Measurements from ENCODE around the gene OBSCN. TPM values are rescaled to one million over a fixed set of nuclear protein-coding genes. Genes with fewer than 3 reads are reported as not detected.

The OBSCN gene
- total RNA-seq, 6 experiments from 2014 or later: 0.27 to 1.8 (median 0.53) TPM

DNA sequence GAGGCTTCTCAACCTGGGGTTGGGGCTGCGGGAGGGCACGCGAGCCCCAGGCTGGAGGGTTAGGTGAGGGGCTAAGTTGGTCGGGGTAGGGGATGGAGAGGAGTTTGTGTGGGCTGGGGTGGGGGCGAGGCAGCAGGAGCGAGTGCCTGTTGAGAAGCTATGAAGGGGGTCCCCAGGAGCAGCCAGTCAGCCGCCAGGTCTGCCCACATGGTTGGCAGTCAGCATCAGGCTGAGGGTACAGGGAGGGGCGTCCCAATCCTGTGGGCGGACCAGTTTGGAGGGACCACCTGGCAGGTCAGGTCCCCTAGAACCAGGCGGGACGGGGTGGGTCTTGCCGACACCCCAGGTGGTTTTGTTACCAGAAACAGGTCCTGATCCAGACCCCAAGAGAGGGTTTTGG is 209.2 kb downstream of the OBSCN start:
- DNase-seq: no peak
- H3K4me1 Mint-ChIP-seq (ENCODE audit: low read depth): peaks cover 33% of the 10 kb centered on the region
- TF ChIP-seq, protein P1, sequence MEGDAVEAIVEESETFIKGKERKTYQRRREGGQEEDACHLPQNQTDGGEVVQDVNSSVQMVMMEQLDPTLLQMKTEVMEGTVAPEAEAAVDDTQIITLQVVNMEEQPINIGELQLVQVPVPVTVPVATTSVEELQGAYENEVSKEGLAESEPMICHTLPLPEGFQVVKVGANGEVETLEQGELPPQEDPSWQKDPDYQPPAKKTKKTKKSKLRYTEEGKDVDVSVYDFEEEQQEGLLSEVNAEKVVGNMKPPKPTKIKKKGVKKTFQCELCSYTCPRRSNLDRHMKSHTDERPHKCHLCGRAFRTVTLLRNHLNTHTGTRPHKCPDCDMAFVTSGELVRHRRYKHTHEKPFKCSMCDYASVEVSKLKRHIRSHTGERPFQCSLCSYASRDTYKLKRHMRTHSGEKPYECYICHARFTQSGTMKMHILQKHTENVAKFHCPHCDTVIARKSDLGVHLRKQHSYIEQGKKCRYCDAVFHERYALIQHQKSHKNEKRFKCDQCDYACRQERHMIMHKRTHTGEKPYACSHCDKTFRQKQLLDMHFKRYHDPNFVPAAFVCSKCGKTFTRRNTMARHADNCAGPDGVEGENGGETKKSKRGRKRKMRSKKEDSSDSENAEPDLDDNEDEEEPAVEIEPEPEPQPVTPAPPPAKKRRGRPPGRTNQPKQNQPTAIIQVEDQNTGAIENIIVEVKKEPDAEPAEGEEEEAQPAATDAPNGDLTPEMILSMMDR (IDR thresholded peaks at IDR 0.05): no peak
- no peak overlapping the region for H3K4me3 Mint-ChIP-seq
- H3K27me3 Mint-ChIP-seq (ENCODE audit: insufficient read depth): peaks cover 10% of the 10 kb centered on the region
- peaks cover 6% of the 10 kb centered on the region; the same call in 1 of the 2 replicates for H3K9me3 Mint-ChIP-seq
- peaks cover 10% of the 10 kb centered on the region for H3K36me3 Mint-ChIP-seq (ENCODE audit: low read depth)
- H3K27ac Mint-ChIP-seq: no peak overlapping the region

DNA sequence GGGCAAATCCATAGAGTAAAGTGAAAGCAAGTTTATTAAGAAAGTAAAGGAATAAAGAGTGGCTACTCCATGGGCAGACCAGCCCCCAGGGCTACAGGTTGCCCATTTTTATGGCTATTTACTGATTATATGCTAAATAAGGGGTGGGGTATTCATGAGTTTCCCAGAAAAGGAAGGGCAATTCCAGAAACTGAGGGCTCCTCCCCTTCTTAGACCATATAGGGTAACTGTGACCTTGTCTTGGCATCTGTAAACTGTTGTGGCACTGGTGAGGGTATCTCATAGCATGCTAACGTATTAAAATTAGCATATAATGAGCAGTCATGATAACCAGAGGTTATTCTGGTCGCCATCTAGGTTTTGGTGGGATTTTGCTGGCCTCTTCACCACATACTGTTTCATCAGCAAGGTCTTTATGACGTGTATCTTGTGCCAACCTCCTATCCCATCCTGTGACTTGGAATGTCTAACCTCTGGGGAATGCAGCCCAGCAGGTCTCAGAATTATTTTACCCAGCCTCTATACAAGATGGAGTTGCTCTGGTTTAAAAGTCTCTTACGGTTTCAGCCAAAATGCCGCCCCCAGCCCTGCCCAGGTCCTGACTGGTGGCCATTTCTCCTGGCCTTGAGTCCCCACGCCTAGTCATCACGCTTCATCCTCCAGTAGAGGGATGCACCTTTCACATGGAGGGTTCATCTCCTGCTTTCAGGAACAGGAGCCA is 209.8 kb downstream of the OBSCN start:
- Mint-ChIP-seq H3K27me3 (ENCODE audit: insufficient read depth) (peaks cover 10% of the 10 kb centered on the region), H3K4me1 (ENCODE audit: low read depth) (peaks cover 36% of the 10 kb centered on the region), H3K9me3 (peaks cover 6% of the 10 kb centered on the region; the same call in 1 of the 2 replicates), H3K27ac (no peak overlapping the region), H3K4me3 (no peak overlapping the region), H3K36me3 (ENCODE audit: low read depth) (peaks cover 10% of the 10 kb centered on the region)
- TF ChIP-seq, protein P1 (IDR thresholded peaks at IDR 0.05): no peak
- DNase-seq: no peak

DNA sequence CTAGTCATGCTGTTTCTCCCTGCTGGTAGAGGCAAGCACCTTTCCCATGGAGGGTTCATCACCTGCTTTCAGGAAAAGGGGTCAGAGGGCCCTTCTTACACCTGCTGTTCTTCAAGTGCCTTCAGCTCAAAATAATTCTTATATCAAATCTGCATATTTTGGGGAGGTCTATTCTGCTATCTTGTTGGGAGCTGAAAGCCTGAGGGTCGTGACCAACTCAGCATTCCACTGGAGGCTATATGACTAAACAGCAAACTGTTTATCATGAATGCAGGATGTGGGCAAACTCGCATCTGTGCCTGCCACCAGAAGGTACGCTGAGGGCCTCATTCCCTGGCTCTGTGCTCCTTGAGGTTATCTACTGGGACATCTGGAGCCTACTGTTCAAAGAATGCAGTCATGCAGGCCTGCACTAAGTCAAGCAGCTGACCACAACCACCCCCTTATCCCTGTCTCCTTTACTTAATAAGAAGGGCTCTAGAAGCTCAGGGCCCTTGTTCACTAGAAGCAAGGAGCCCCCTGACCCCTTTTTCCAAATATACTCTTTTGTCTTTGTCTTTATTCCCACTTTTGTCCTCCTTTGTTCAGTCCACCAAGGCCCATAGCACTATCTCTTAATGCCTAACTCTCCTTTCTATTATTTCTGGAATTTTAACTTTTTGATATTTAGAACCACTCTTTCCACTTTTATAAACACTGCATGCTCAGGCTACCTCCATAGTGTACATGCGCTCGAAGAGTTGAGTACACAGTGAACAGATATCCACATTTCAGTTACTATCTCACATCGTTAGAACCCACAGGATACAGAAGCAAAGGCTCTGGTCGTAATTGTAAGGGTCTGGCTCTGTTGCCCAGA is 213.4 kb downstream of the OBSCN start:
- Mint-ChIP-seq H3K9me3 (peaks cover 6% of the 10 kb centered on the region; the same call in 1 of the 2 replicates), H3K27ac (no peak overlapping the region), H3K36me3 (ENCODE audit: low read depth) (peaks cover 10% of the 10 kb centered on the region), H3K27me3 (ENCODE audit: insufficient read depth) (no peaks in the 10 kb centered on the region; the same call in 1 of the 2 replicates), H3K4me1 (ENCODE audit: low read depth) (peaks cover 29% of the 10 kb centered on the region), H3K4me3 (no peak overlapping the region)
- no peak for DNase-seq
- TF ChIP-seq, protein P1 (IDR thresholded peaks at IDR 0.05): no peak

DNA sequence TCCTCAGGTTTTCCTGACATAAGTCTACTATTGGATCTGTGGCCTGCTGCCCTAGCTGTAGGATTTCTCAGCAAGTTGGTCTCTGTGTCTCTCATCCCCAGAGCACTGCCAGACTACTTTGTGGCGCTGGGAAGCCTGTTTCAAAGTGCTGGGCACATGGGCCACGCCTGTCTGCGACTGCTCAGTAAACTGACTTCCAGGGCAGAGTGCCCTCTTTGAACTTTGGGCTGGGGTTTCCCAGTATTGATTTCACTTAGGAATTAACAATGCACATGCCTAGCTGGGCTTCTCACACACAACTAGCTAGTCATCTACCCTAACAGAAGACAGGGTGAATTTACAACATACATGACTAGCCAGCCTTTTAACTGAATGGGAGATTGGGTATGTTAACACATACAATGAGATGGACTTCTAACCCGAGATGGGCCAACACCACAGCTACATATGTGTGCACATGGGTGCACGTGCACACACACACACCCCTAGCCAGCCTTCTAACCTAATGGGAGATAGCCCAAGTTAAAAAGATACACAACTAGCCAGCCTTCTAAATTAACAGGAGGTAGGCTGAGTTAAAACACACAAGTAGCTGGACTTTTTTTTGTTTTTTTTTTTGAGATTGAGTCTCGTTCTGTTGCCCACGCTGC is 215.7 kb downstream of the OBSCN start:
- no peak for DNase-seq
- H3K27ac Mint-ChIP-seq: no peak overlapping the region
- no peak overlapping the region for H3K4me3 Mint-ChIP-seq
- peaks cover 16% of the 10 kb centered on the region for H3K4me1 Mint-ChIP-seq (ENCODE audit: low read depth)
- TF ChIP-seq, protein P1 (IDR thresholded peaks at IDR 0.05): no peak
- H3K27me3 Mint-ChIP-seq (ENCODE audit: insufficient read depth): peaks cover 8% of the 10 kb centered on the region; the same call in 1 of the 2 replicates
- H3K9me3 Mint-ChIP-seq: peaks cover 6% of the 10 kb centered on the region; the same call in 1 of the 2 replicates
- peaks cover 10% of the 10 kb centered on the region for H3K36me3 Mint-ChIP-seq (ENCODE audit: low read depth)
